CD14-positive monocyte (primary cell): Measurements from ENCODE around the gene FTSJ3. TPM values are rescaled to one million over a fixed set of nuclear protein-coding genes. Genes with fewer than 3 reads are reported as not detected.

Source experiments
- DNase-seq, 3 donors: peaks; one replicate each; pipeline ENCODE4 v3.0.0-alpha.2; 2011 to 2022
- H2AFZ ChIP-seq: 2 replicates; pipeline ENCODE4 v1.6.0; 2012; ENCODE audit warnings: mild to moderate bottlenecking, low read depth, low read length, inconsistent platforms; ENCODE audit not compliant: insufficient read depth, poor library complexity, severe bottlenecking
- H3K27ac ChIP-seq, 2 donors: 1 replicate in 1 of 2; 2 replicates in 1 of 2; pipeline ENCODE4 v1.5.1; 2012 to 2013; ENCODE audit warnings: low read length in 2 of 2, control low read depth in 1 of 2, inconsistent platforms in 1 of 2, low read depth in 1 of 2, mild to moderate bottlenecking in 1 of 2
- H3K27me3 ChIP-seq, 2 donors: one replicate each; pipeline versions ENCODE4 v1.6.0 to v1.6.1; 2011 to 2013; ENCODE audit warnings: low read length in 2 of 2; ENCODE audit not compliant: control insufficient read depth in 2 of 2, insufficient read depth in 2 of 2
- H3K36me3 ChIP-seq, 2 donors: replicated peaks in 1 of 2; 1 replicate in 1 of 2; 2 replicates in 1 of 2; pipeline versions ENCODE4 v1.5.1 to v1.6.1; 2012 to 2013; ENCODE audit warnings: low read length in 2 of 2, control low read depth in 1 of 2, inconsistent platforms in 1 of 2, mild to moderate bottlenecking in 1 of 2; ENCODE audit not compliant: insufficient read depth in 2 of 2, control insufficient read depth in 1 of 2
- H3K4me1 ChIP-seq, 2 donors: 1 replicate in 1 of 2; 2 replicates in 1 of 2; pipeline versions ENCODE4 v1.5.1 to v1.6.1; 2012 to 2013; ENCODE audit warnings: low read length in 2 of 2, control low read depth in 1 of 2, inconsistent platforms in 1 of 2, mild to moderate bottlenecking in 1 of 2, moderate library complexity in 1 of 2; ENCODE audit not compliant: insufficient read depth in 2 of 2, control insufficient read depth in 1 of 2
- H3K4me2 ChIP-seq: replicated peaks from 2 replicates; pipeline ENCODE3; 2012; ENCODE audit warnings: low read length, moderate library complexity, mild to moderate bottlenecking; ENCODE audit not compliant: poor library complexity, severe bottlenecking; ENCODE audit errors: extremely low read depth
- H3K4me3 ChIP-seq, 3 experiments: fragments of 200-600 bp in 1 of 3; sonication (generic) in 1 of 3; replicated peaks in 1 of 3; 1 replicate in 2 of 3; 2 replicates in 1 of 3; pipeline ENCODE4 v1.5.1; 2011 to 2013; ENCODE audit warnings: low read length in 3 of 3, mild to moderate bottlenecking in 3 of 3, control low read depth in 2 of 3, low read depth in 2 of 3, inconsistent platforms in 1 of 3, moderate library complexity in 1 of 3
- H3K79me2 ChIP-seq: 2 replicates; pipeline ENCODE4 v1.6.0; 2012; ENCODE audit warnings: mild to moderate bottlenecking, control low read depth, inconsistent platforms, low read length, moderate library complexity; ENCODE audit not compliant: insufficient read depth
- H3K9ac ChIP-seq: 2 replicates; pipeline ENCODE4 v1.6.0; 2017; ENCODE audit warnings: low read length, mild to moderate bottlenecking; ENCODE audit not compliant: insufficient read depth, poor library complexity, severe bottlenecking
- H3K9me3 ChIP-seq, 2 donors: replicated peaks in 1 of 2; 1 replicate in 1 of 2; 2 replicates in 1 of 2; pipeline versions ENCODE4 v1.5.1 to v1.6.1; 2012 to 2013; ENCODE audit warnings: low read length in 2 of 2, control low read depth in 1 of 2; ENCODE audit not compliant: control insufficient read depth in 1 of 2, insufficient read depth in 1 of 2
- H4K20me1 ChIP-seq: 2 replicates; pipeline ENCODE4 v1.6.0; 2012; ENCODE audit warnings: mild to moderate bottlenecking, low read length, control low read depth, moderate library complexity; ENCODE audit not compliant: insufficient read depth
- H3K27ac Mint-ChIP-seq, 7 donors: one replicate each; pipeline ENCODE4 v1.8.0; 2020; ENCODE audit warnings: mild to moderate bottlenecking in 7 of 7, mixed read lengths in 7 of 7, moderate library complexity in 6 of 7, inconsistent platforms in 2 of 7
- H3K27me3 Mint-ChIP-seq, 3 donors: one replicate each; pipeline ENCODE4 v1.8.0; 2021 to 2022; ENCODE audit warnings: low read depth in 3 of 3, mild to moderate bottlenecking in 3 of 3, mixed read lengths in 3 of 3, moderate library complexity in 3 of 3, inconsistent platforms in 1 of 3
- H3K36me3 Mint-ChIP-seq, 2 donors: one replicate each; pipeline ENCODE4 v1.8.0; 2020; ENCODE audit warnings: mixed read lengths in 2 of 2, inconsistent platforms in 1 of 2, mild to moderate bottlenecking in 1 of 2
- H3K4me1 Mint-ChIP-seq: one replicate; pipeline ENCODE4 v1.8.0; 2020; ENCODE audit warnings: mild to moderate bottlenecking, mixed read lengths
- H3K4me3 Mint-ChIP-seq, 2 donors: one replicate each; pipeline ENCODE4 v1.8.0; 2020; ENCODE audit warnings: mild to moderate bottlenecking in 2 of 2, mixed read lengths in 2 of 2, moderate library complexity in 1 of 2
- H3K9me3 Mint-ChIP-seq, 7 donors: one replicate each; pipeline ENCODE4 v1.8.0; 2020 to 2022; ENCODE audit warnings: mixed read lengths in 7 of 7, mild to moderate bottlenecking in 6 of 7, moderate library complexity in 6 of 7, inconsistent platforms in 2 of 7
- WGBS: methylation state at CpG from one replicate; pipeline ENCODE4 v1.1.5; 2013; ENCODE audit warnings: missing lambda C conversion rate; ENCODE audit not compliant: insufficient coverage; 5-methylcytosine and 5-hydroxymethylcytosine counted together
- intact Hi-C, 2 donors: fragments of 100-400 bp; cut with micrococcal nuclease; formaldehyde crosslinking; loops; one replicate each; pipeline versions ENCODE4 v1.15.0 to v1.15.1; 2023
- polyA plus RNA-seq, 3 donors: library from polyadenylated mRNA; depleted of rRNA in 1 of 3; unstranded in 2 of 3; stranded (reverse) in 1 of 3; fragments of 300-500 nt in 2 of 3; fragments of >200 nt in 1 of 3; fragmentation: Illumina TruSeq in 2 of 3; gene quantifications; 1 replicate in 2 of 3; 2 replicates in 1 of 3; pipeline ENCODE4 v1.2.3, GENCODE V29; 2012 to 2021
- TF ChIP-seq, protein P1 (sequence below): fragments of 200-600 bp; IDR thresholded peaks from one replicate; pipeline ENCODE4 v1.8.0; 2022; ENCODE audit warnings: antibody characterized with exemption, mild to moderate bottlenecking

Gene FTSJ3
- polyA plus RNA-seq, 3 donors: 9.2 to 23.7 (median 15.0) TPM

DNA sequence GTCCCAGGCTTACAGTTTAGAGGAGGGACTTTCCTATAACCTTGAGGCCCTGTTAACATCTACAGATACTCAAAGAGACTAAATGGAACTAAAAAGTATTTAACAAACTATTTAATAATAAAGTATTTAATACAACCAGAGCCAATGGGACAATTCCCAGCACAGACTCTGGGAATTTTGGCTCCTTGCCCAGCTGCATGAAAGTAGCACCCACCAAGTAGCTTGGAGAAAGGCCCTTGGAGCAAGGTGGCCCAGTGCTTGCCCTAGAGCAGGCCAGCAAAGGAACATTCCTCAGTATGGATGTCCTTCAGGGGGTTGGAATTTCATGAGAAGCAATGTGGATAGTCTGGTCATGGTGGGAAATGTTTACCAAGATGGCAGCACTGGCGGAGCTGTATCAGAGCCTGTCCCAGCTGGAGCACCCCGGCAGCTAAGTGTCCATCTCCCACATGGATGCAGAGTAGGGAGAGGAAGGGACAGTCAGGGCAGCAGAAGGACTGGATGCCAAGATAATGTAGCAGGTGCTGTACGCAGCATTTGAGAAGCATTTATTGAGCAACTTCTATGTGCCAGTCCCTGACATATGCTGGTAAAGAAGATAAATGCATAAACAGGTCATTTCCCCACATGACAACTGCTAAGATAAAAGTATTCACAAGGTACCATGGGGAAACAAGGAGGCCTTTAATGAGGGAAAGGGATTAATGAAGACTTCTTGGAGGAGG is 20.2 kb upstream of the FTSJ3 start:
- 50% methylated on average over 2 of the region's 3 CpGs for WGBS
- no peak overlapping the region for H3K4me3 ChIP-seq
- no peaks in the 10 kb centered on the region for H3K27me3 ChIP-seq
- intact Hi-C loops: no loop called here
- peaks cover 0 to 6% of the 10 kb centered on the region in 2 donors for H3K9me3 ChIP-seq
- H2AFZ ChIP-seq: no peak overlapping the region
- H3K4me1 Mint-ChIP-seq: peaks cover 22% of the 10 kb centered on the region
- peaks cover 0 to 11% of the 10 kb centered on the region in 2 donors for H3K36me3 Mint-ChIP-seq
- H3K27ac ChIP-seq: no peak overlapping the region
- no peaks in the 10 kb centered on the region for H3K79me2 ChIP-seq
- no peak for DNase-seq
- peaks cover 18% of the 10 kb centered on the region in 2 donors for H3K4me1 ChIP-seq
- peak overlapping the region in 1 of 7 donors; percentile 53 for H3K27ac Mint-ChIP-seq
- no peaks in the 10 kb centered on the region for H4K20me1 ChIP-seq
- TF ChIP-seq, protein P1, sequence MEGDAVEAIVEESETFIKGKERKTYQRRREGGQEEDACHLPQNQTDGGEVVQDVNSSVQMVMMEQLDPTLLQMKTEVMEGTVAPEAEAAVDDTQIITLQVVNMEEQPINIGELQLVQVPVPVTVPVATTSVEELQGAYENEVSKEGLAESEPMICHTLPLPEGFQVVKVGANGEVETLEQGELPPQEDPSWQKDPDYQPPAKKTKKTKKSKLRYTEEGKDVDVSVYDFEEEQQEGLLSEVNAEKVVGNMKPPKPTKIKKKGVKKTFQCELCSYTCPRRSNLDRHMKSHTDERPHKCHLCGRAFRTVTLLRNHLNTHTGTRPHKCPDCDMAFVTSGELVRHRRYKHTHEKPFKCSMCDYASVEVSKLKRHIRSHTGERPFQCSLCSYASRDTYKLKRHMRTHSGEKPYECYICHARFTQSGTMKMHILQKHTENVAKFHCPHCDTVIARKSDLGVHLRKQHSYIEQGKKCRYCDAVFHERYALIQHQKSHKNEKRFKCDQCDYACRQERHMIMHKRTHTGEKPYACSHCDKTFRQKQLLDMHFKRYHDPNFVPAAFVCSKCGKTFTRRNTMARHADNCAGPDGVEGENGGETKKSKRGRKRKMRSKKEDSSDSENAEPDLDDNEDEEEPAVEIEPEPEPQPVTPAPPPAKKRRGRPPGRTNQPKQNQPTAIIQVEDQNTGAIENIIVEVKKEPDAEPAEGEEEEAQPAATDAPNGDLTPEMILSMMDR: no peak
- H3K9ac ChIP-seq: no peak overlapping the region
- peaks cover 4 to 7% (median 5%) of the 10 kb centered on the region in 3 donors for H3K27me3 Mint-ChIP-seq
- no peak overlapping the region for H3K4me2 ChIP-seq
- H3K4me3 Mint-ChIP-seq: no peak overlapping the region
- peaks cover 3 to 14% (median 10%) of the 10 kb centered on the region in 7 donors for H3K9me3 Mint-ChIP-seq
- no peaks in the 10 kb centered on the region for H3K36me3 ChIP-seq

DNA sequence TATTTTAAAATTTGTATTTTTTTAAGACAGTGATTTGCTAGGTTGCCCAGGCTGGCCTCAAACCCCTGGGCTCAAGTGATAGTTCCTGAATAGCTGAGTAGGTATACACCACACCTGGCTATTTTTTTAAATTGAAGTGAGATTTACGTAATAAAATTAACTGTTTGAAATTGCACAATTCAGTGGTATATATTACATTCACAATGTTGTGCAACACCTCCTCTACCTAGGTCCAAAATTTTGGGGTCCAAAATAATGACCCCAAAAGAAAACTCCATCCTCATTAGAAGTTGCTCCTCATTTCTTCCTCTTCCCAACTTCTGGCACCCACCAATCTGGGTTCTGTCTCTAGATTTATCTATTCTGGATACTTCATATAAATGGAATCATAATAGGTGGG is 18.0 kb upstream of the FTSJ3 start:
- peaks cover 3 to 11% (median 8%) of the 10 kb centered on the region in 7 donors for H3K9me3 Mint-ChIP-seq
- no peak overlapping the region for H3K4me3 Mint-ChIP-seq
- no CpG with 5 or more reads among the region's 1 CpG for WGBS
- TF ChIP-seq, protein P1: no peak
- intact Hi-C loops: no loop called here
- Histone ChIP-seq H3K27me3 (no peaks in the 10 kb centered on the region), H3K9ac (no peak overlapping the region), H2AFZ (no peak overlapping the region), H3K27ac (no peak overlapping the region), H3K4me3 (no peak overlapping the region), H3K4me1 (peaks cover 31 to 32% of the 10 kb centered on the region in 2 donors), H4K20me1 (peaks cover 17% of the 10 kb centered on the region), H3K36me3 (no peaks in the 10 kb centered on the region), H3K9me3 (peaks cover 0 to 6% of the 10 kb centered on the region in 2 donors), H3K4me2 (no peak overlapping the region), H3K79me2 (peaks cover 19% of the 10 kb centered on the region)
- peaks cover 35% of the 10 kb centered on the region for H3K4me1 Mint-ChIP-seq
- no peak overlapping the region for H3K27ac Mint-ChIP-seq
- H3K27me3 Mint-ChIP-seq: peaks cover 0 to 10% (median 3%) of the 10 kb centered on the region in 3 donors
- DNase-seq: no peak
- peaks cover 0 to 16% of the 10 kb centered on the region in 2 donors for H3K36me3 Mint-ChIP-seq
